Measurements from ENCODE around the gene WAC.

WAC gene

GRCh38 chr10:28530751-28531150 is 2.2 kb upstream of the WAC start:
- DNase-seq (ENCODE audit: low read depth), result no peak

- no peak for DNase-seq (ENCODE audit: low read depth)
Observed at GRCh38 chr10:28533186-28533564, 257 bp downstream of the WAC start.

GRCh38 chr10:28533571-28534304 is 820 bp downstream of the WAC start:
- peak; percentile 43 for DNase-seq (ENCODE audit: low read depth)

GRCh38 chr10:28535846-28536245 is 2.9 kb downstream of the WAC start:
- DNase-seq (ENCODE audit: low read depth), result no peak

GRCh38 chr10:28538595-28538994 is 5.7 kb downstream of the WAC start:
- no peak for DNase-seq (ENCODE audit: low read depth)

GRCh38 chr10:28540145-28540544 is 7.2 kb downstream of the WAC start:
- no peak for DNase-seq (ENCODE audit: low read depth)

GRCh38 chr10:28541717-28542365 is 8.9 kb downstream of the WAC start:
- DNase-seq (ENCODE audit: low read depth), result no peak

GRCh38 chr10:28542728-28543127 is 9.8 kb downstream of the WAC start:
- no peak for DNase-seq (ENCODE audit: low read depth)

- no peak for DNase-seq (ENCODE audit: low read depth)
Observed at GRCh38 chr10:28544058-28544457, 11.1 kb downstream of the WAC start.

GRCh38 chr10:28545967-28546644 is 13.2 kb downstream of the WAC start:
- no peak for DNase-seq (ENCODE audit: low read depth)

GRCh38 chr10:28548781-28549498 is 16.0 kb downstream of the WAC start:
- no peak for DNase-seq (ENCODE audit: low read depth)

- no peak for DNase-seq (ENCODE audit: low read depth)
Observed at GRCh38 chr10:28551086-28551485, 18.2 kb downstream of the WAC start.

- no peak for DNase-seq (ENCODE audit: low read depth)
Observed at GRCh38 chr10:28552775-28553174, 19.9 kb downstream of the WAC start.

- DNase-seq (ENCODE audit: low read depth), result no peak
Observed at GRCh38 chr10:28554009-28554408, 21.1 kb downstream of the WAC start.

- DNase-seq (ENCODE audit: low read depth), result no peak
Observed at GRCh38 chr10:28554952-28555351, 22.0 kb downstream of the WAC start.

- DNase-seq (ENCODE audit: low read depth), result no peak
Observed at GRCh38 chr10:28555358-28555757, 22.4 kb downstream of the WAC start.

- DNase-seq (ENCODE audit: low read depth), result no peak
Observed at GRCh38 chr10:28556142-28556541, 23.2 kb downstream of the WAC start.

GRCh38 chr10:28558186-28558585 is 25.3 kb downstream of the WAC start:
- DNase-seq (ENCODE audit: low read depth), result no peak

GRCh38 chr10:28558923-28559508 is 26.1 kb downstream of the WAC start:
- no peak for DNase-seq (ENCODE audit: low read depth)

- no peak for DNase-seq (ENCODE audit: low read depth)
Observed at GRCh38 chr10:28559618-28560017, 26.7 kb downstream of the WAC start.

- no peak for DNase-seq (ENCODE audit: low read depth)
Observed at GRCh38 chr10:28560617-28561016, 27.7 kb downstream of the WAC start.

GRCh38 chr10:28561531-28561930 is 28.6 kb downstream of the WAC start:
- no peak for DNase-seq (ENCODE audit: low read depth)

Data from stimulated activated CD8-positive, alpha-beta memory T cell treated with anti-CD3 and anti-CD28 coated beads, Interleukin-12 subunit alpha, Interleukin-12 subunit beta, amount 100 ng/mL, for 1 hour (primary cell).